ENCODE data around the gene PCGF3.

Gene PCGF3

GRCh38 chr4:710116-710515 lies 4.5 kb downstream of the PCGF3 start:
- no peak for TF ChIP-seq CTCF (IDR thresholded peaks at IDR 0.05)

GRCh38 chr4:710916-711315 lies 5.3 kb downstream of the PCGF3 start:
- no peak for TF ChIP-seq CTCF (IDR thresholded peaks at IDR 0.05)

- no peak for TF ChIP-seq CTCF (IDR thresholded peaks at IDR 0.05)
Measured at GRCh38 chr4:712093-712492, 6.5 kb downstream of the PCGF3 start.

- no peak for TF ChIP-seq CTCF (IDR thresholded peaks at IDR 0.05)
Measured at GRCh38 chr4:712916-713632, 7.4 kb downstream of the PCGF3 start.

- no peak for TF ChIP-seq CTCF (IDR thresholded peaks at IDR 0.05)
Measured at GRCh38 chr4:714087-714486, 8.5 kb downstream of the PCGF3 start.

- no peak for TF ChIP-seq CTCF (IDR thresholded peaks at IDR 0.05)
Measured at GRCh38 chr4:717601-718320, 12.1 kb downstream of the PCGF3 start.

GRCh38 chr4:718460-718859 lies 12.8 kb downstream of the PCGF3 start:
- no peak for TF ChIP-seq CTCF (IDR thresholded peaks at IDR 0.05)

Data from LNCAP (cell line).